SK-N-SH (cell line): ENCODE data around the gene LRCOL1.

Source experiments
- GATA2 ChIP-seq: sonication (generic); formaldehyde crosslinking; IDR thresholded peaks from 2 replicates; pipeline ENCODE4 v1.5.0; 2020; ENCODE audit warnings: mild to moderate bottlenecking, missing genetic modification reagents
- JUND ChIP-seq: IDR thresholded peaks from 2 replicates; pipeline ENCODE4 v1.4.0; 2012
- MEF2A ChIP-seq: IDR thresholded peaks from 2 replicates; pipeline ENCODE4 v1.4.0; 2012; ENCODE audit warnings: low read depth, borderline replicate concordance
- NFIC ChIP-seq: IDR thresholded peaks from 2 replicates; pipeline ENCODE4 v1.4.0; 2012; ENCODE audit warnings: borderline replicate concordance
- POLR2AphosphoS5 ChIP-seq: IDR thresholded peaks from 2 replicates; pipeline ENCODE4 v1.6.1; 2012; ENCODE audit warnings: low read depth, low read length
- SMC3 ChIP-seq: IDR thresholded peaks from 2 replicates; pipeline ENCODE4 v1.6.1; 2012; ENCODE audit warnings: low read depth, low read length, improper control_type of control experiment
- TEAD4 ChIP-seq: IDR thresholded peaks from 2 replicates; pipeline ENCODE4 v1.4.0; 2012; ENCODE audit warnings: mild to moderate bottlenecking, borderline replicate concordance; ENCODE audit not compliant: insufficient read depth
- YY1 ChIP-seq: IDR thresholded peaks from 2 replicates; pipeline ENCODE4 v1.4.0; 2012; ENCODE audit warnings: low read depth, mild to moderate bottlenecking
- TF ChIP-seq, protein P1 (sequence below): fragments of 200-600 bp; sonication (generic); IDR thresholded peaks from 2 replicates; pipeline ENCODE4 v1.6.1; 2017; ENCODE audit warnings: antibody characterized with exemption, mild to moderate bottlenecking, moderate library complexity
- TF ChIP-seq, protein P2 (sequence below): IDR thresholded peaks from 2 replicates; pipeline ENCODE4 v1.4.0; 2012; ENCODE audit warnings: low read depth

DNA sequence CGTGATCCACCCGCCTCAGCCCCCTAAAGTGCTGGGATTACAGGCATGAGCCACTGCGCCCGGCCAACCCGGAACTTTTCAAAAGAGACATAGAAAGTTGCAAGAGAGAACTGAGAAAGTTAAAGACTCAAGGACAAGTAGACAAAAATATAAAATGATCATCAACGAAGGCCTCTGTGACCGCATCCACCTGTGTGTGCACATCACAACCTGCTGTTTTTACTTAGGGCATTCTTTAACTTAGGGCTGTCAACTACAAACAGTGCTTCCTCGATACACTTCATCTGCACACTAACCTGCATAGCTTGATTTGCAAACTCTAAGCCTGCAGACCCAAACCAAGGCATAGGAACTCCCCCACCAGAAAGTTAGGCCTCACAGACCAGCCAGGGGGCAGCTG is 23.0 kb upstream of the LRCOL1 start:
- TF ChIP-seq, protein P1, sequence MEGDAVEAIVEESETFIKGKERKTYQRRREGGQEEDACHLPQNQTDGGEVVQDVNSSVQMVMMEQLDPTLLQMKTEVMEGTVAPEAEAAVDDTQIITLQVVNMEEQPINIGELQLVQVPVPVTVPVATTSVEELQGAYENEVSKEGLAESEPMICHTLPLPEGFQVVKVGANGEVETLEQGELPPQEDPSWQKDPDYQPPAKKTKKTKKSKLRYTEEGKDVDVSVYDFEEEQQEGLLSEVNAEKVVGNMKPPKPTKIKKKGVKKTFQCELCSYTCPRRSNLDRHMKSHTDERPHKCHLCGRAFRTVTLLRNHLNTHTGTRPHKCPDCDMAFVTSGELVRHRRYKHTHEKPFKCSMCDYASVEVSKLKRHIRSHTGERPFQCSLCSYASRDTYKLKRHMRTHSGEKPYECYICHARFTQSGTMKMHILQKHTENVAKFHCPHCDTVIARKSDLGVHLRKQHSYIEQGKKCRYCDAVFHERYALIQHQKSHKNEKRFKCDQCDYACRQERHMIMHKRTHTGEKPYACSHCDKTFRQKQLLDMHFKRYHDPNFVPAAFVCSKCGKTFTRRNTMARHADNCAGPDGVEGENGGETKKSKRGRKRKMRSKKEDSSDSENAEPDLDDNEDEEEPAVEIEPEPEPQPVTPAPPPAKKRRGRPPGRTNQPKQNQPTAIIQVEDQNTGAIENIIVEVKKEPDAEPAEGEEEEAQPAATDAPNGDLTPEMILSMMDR = no peak
- TF ChIP-seq, protein P2, sequence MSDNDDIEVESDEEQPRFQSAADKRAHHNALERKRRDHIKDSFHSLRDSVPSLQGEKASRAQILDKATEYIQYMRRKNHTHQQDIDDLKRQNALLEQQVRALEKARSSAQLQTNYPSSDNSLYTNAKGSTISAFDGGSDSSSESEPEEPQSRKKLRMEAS = no peak
- TF ChIP-seq GATA2 (CRISPR knock-in tag) (no peak), POLR2AphosphoS5 (no peak), YY1 (no peak), TEAD4 (no peak), SMC3 (no peak), NFIC (no peak), MEF2A (no peak), JUND (no peak)
